ENCODE data around the gene ANK3.
A peak's percentile ranks its signal among the peaks of the same experiment; 100 is the strongest.

The ANK3 gene

GRCh38 chr10:60413306-60414012, 23.8 kb upstream of the ANK3 start:
- no peak for DNase-seq (ENCODE audit: low spot score)

GRCh38 chr10:60410970-60411369, 21.3 kb upstream of the ANK3 start:
- no peak for DNase-seq (ENCODE audit: low spot score)

GRCh38 chr10:60409202-60409601, 19.5 kb upstream of the ANK3 start:
- no peak for DNase-seq (ENCODE audit: low spot score)

- DNase-seq (ENCODE audit: low spot score), result no peak
These were observed 16.5 kb upstream of the ANK3 start for GRCh38 chr10:60406182-60406581.

- no peak for DNase-seq (ENCODE audit: low spot score)
These were observed 15.5 kb upstream of the ANK3 start for GRCh38 chr10:60405172-60405571.

GRCh38 chr10:60403168-60403873, 13.6 kb upstream of the ANK3 start:
- DNase-seq (ENCODE audit: low spot score), result no peak

GRCh38 chr10:60400366-60400765, 10.7 kb upstream of the ANK3 start:
- peak; percentile 21 for DNase-seq (ENCODE audit: low spot score)

- DNase-seq (ENCODE audit: low spot score), result peak; percentile 99
These were observed 9.7 kb upstream of the ANK3 start for GRCh38 chr10:60399328-60399727.

- no peak for DNase-seq (ENCODE audit: low spot score)
These were observed 8.1 kb upstream of the ANK3 start for GRCh38 chr10:60397792-60398191.

GRCh38 chr10:60396766-60397165, 7.1 kb upstream of the ANK3 start:
- DNase-seq (ENCODE audit: low spot score), result peak; percentile 62

- DNase-seq (ENCODE audit: low spot score), result peak; percentile 57
These were observed 6.0 kb upstream of the ANK3 start for GRCh38 chr10:60395711-60396110.

GRCh38 chr10:60394446-60394845, 4.8 kb upstream of the ANK3 start:
- DNase-seq (ENCODE audit: low spot score), result peak; percentile 54

- DNase-seq (ENCODE audit: low spot score), result peak; percentile 89
These were observed 550 bp upstream of the ANK3 start for GRCh38 chr10:60390224-60390626.

- peak; percentile 78 for DNase-seq (ENCODE audit: low spot score)
These were observed 870 bp downstream of the ANK3 start for GRCh38 chr10:60388709-60389301.

- peak; percentile 57 for DNase-seq (ENCODE audit: low spot score)
These were observed 1.5 kb downstream of the ANK3 start for GRCh38 chr10:60388116-60388625.

GRCh38 chr10:60387531-60387930, 2.1 kb downstream of the ANK3 start:
- DNase-seq (ENCODE audit: low spot score), result peak; percentile 70

- DNase-seq (ENCODE audit: low spot score), result no peak
These were observed 4.3 kb downstream of the ANK3 start for GRCh38 chr10:60385399-60385738.

GRCh38 chr10:60384708-60385398, 4.8 kb downstream of the ANK3 start:
- DNase-seq (ENCODE audit: low spot score), result peak; percentile 93

- no peak for DNase-seq (ENCODE audit: low spot score)
These were observed 5.7 kb downstream of the ANK3 start for GRCh38 chr10:60384011-60384410.

GRCh38 chr10:60382946-60383681, 6.6 kb downstream of the ANK3 start:
- DNase-seq (ENCODE audit: low spot score), result no peak

GRCh38 chr10:60380781-60381180, 8.9 kb downstream of the ANK3 start:
- DNase-seq (ENCODE audit: low spot score), result peak; percentile 50

- DNase-seq (ENCODE audit: low spot score), result no peak
These were observed 11.7 kb downstream of the ANK3 start for GRCh38 chr10:60377955-60378354.

Data from cerebellar cortex (tissue), 1 donor.